ENCODE measurements around the gene BNC1.

The BNC1 gene, protein sequence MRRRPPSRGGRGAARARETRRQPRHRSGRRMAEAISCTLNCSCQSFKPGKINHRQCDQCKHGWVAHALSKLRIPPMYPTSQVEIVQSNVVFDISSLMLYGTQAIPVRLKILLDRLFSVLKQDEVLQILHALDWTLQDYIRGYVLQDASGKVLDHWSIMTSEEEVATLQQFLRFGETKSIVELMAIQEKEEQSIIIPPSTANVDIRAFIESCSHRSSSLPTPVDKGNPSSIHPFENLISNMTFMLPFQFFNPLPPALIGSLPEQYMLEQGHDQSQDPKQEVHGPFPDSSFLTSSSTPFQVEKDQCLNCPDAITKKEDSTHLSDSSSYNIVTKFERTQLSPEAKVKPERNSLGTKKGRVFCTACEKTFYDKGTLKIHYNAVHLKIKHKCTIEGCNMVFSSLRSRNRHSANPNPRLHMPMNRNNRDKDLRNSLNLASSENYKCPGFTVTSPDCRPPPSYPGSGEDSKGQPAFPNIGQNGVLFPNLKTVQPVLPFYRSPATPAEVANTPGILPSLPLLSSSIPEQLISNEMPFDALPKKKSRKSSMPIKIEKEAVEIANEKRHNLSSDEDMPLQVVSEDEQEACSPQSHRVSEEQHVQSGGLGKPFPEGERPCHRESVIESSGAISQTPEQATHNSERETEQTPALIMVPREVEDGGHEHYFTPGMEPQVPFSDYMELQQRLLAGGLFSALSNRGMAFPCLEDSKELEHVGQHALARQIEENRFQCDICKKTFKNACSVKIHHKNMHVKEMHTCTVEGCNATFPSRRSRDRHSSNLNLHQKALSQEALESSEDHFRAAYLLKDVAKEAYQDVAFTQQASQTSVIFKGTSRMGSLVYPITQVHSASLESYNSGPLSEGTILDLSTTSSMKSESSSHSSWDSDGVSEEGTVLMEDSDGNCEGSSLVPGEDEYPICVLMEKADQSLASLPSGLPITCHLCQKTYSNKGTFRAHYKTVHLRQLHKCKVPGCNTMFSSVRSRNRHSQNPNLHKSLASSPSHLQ

GRCh38 chr15:83284559-83285283 lies at the start of gene BNC1:
Gene BNC1, minus strand, starts transcription at chr15:83284664. Its CDS starts 36 bp downstream, at chr15:83284628.
- DNase-seq (ENCODE audit: low read depth in 2 of 2) = no peak
- peak within 1 kb of the TSS; percentile 62 to 66 for H3K4me3 ChIP-seq (replicated peaks in 1 of 2; ENCODE audit: low read depth in 2 of 2, low read length in 2 of 2)
- TF ChIP-seq CTCF (IDR thresholded peaks at IDR 0.05; ENCODE audit: low read depth, low read length) = no peak

DNA sequence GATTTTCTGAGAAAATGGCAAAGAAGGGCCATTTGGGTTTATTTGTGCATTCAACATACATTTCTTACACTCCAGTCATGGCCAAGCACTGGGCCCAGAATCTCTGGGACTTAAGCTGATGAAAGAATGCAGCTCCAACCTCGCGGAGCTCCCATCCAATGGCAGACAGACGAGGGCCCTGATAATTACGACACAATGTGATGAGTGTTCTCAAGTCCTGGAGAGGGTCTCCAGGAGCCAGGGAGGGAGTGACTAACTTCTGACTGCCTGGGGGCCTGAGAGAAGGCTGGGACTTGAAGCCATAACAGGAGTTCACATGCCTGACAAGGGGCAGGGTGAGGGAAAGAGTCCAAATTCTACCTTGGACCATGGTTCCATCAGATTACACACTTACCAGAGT lies 42.6 kb upstream of the BNC1 start:
- H3K4me3 ChIP-seq (replicated peaks in 1 of 2; ENCODE audit: low read depth in 2 of 2, low read length in 2 of 2) = no peak overlapping the region
- no peak for TF ChIP-seq CTCF (IDR thresholded peaks at IDR 0.05; ENCODE audit: low read depth, low read length)
- no peak for DNase-seq (ENCODE audit: low read depth in 2 of 2)

- no peak for DNase-seq (ENCODE audit: low read depth in 2 of 2)
- H3K4me3 ChIP-seq (replicated peaks in 1 of 2; ENCODE audit: low read depth in 2 of 2, low read length in 2 of 2) = no peak overlapping the region
- TF ChIP-seq CTCF (IDR thresholded peaks at IDR 0.05; ENCODE audit: low read depth, low read length) = no peak
Measured at GRCh38 chr15:83324799-83325198, 40.3 kb upstream of the BNC1 start.

DNA sequence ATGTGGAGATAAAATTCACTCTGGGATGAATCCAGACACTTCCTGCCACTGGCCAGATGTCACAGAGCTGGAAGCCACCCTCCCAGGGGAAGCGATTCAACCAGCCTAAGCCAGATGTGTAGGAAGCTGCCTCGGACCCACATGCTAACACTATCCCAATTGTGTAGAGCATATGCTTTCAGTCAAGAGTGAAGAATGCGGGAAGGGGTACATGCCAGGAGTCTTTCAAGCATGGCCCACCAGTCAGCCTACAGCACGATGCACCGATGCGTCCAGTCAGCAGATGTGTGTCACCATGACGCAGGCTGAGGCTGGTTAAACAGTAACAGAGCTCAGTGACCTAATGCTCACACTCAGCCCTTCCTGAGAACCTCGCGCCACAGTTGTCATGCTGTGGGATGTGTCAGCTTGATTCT lies 38.8 kb upstream of the BNC1 start:
- peak; percentile 89 to 93 for DNase-seq (ENCODE audit: low read depth in 2 of 2)
- TF ChIP-seq CTCF (IDR thresholded peaks at IDR 0.05; ENCODE audit: low read depth, low read length) = no peak
- no peak overlapping the region for H3K4me3 ChIP-seq (replicated peaks in 1 of 2; ENCODE audit: low read depth in 2 of 2, low read length in 2 of 2)

- no peak overlapping the region for H3K4me3 ChIP-seq (replicated peaks in 1 of 2; ENCODE audit: low read depth in 2 of 2, low read length in 2 of 2)
- no peak for DNase-seq (ENCODE audit: low read depth in 2 of 2)
- no peak for TF ChIP-seq CTCF (IDR thresholded peaks at IDR 0.05; ENCODE audit: low read depth, low read length)
Measured at GRCh38 chr15:83322691-83323090, 38.2 kb upstream of the BNC1 start.

DNA sequence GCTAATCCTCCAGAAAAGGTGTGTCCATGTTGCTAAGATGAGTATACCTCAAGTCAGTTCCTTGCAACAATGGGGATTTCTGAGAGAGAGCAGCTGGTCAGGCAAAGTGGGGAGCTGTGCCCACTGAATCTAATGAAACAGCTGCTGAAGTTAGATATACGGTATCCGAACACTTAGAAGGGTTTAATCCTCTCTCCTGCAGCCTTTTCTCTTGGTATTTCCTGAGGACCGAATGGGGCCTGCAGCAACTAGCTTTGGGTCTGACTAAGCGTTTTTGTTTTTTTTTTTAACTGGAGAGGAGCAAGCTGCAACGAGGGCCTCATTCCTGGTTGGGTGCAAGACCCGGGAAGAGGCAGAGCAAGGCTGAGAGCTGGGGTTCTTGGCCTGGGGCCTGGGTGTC lies 37.6 kb upstream of the BNC1 start:
- peak; percentile 39 to 52 for DNase-seq (ENCODE audit: low read depth in 2 of 2)
- no peak overlapping the region for H3K4me3 ChIP-seq (replicated peaks in 1 of 2; ENCODE audit: low read depth in 2 of 2, low read length in 2 of 2)
- no peak for TF ChIP-seq CTCF (IDR thresholded peaks at IDR 0.05; ENCODE audit: low read depth, low read length)

Data from cardiac fibroblast (primary cell).